ENCODE measurements around the gene PKMYT1. TPM values are rescaled to one million over a fixed set of nuclear protein-coding genes. Genes with fewer than 3 reads are reported as not detected.
A peak's percentile ranks its signal among the peaks of the same experiment; 100 is the strongest.

Gene PKMYT1
- total and polyA plus RNA-seq, 12 donors: 0.34 to 4.2 (median 0.71) TPM; not detected in 1

- Histone ChIP-seq H3K27ac (no peak overlapping the region), H3K4me1 (peaks cover 0 to 11% (median 9%) of the 10 kb centered on the region in 9 donors), H3K36me3 (peaks cover 0 to 53% (median 14%) of the 10 kb centered on the region in 9 donors), H3K9me3 (no peaks in the 10 kb centered on the region), H3K27me3 (no peaks in the 10 kb centered on the region), H3K4me3 (peak overlapping the region in 6 of 10 donors; percentile 22 to 33 (median 30))
- 6% methylated on average over 19 of the region's 19 CpGs for WGBS, 2 donors
- TF ChIP-seq CTCF (IDR thresholded peaks at IDR 0.05): peak; percentile 93 to 99 (median 95)
- intact Hi-C loops (cut with DNase I): loop anchor here in 3 of 10 donors (5.0 to 10.0 kb wide), 3 partner anchors 55 to 92 kb away; partner anchors contain the start of genes PKMYT1 (in 1 of the 3) and ZG16B (in 1 of the 3)
- peak; percentile 80 to 93 (median 89) for ATAC-seq
- peak; percentile 82 to 84 for DNase-seq
Observed at GRCh38 chr16:2927010-2927646, 53.1 kb downstream of the PKMYT1 start.

- peaks cover 0 to 11% (median 9%) of the 10 kb centered on the region in 9 donors for H3K4me1 ChIP-seq
- no peaks in the 10 kb centered on the region for H3K9me3 ChIP-seq
- intact Hi-C loops (cut with DNase I): loop anchor here in 3 of 10 donors (5.0 to 10.0 kb wide), 3 partner anchors 54 to 92 kb away; partner anchors contain the start of genes PKMYT1 (in 1 of the 3) and ZG16B (in 1 of the 3)
- DNase-seq (no peak), ATAC-seq (no peak)
- no peak for TF ChIP-seq CTCF (IDR thresholded peaks at IDR 0.05)
- H3K4me3 ChIP-seq: peak overlapping the region in 6 of 10 donors; percentile 22 to 33 (median 30)
- peaks cover 0 to 53% (median 14%) of the 10 kb centered on the region in 9 donors for H3K36me3 ChIP-seq
- no peak overlapping the region for H3K27ac ChIP-seq
- H3K27me3 ChIP-seq: no peaks in the 10 kb centered on the region
- WGBS, 2 donors: 77 to 78% methylated on average over 5 of the region's 5 CpGs
Observed at GRCh38 chr16:2926650-2926999, 53.6 kb downstream of the PKMYT1 start.

GRCh38 chr16:2925951-2926649 is 54.1 kb downstream of the PKMYT1 start:
- H3K4me1 ChIP-seq: peaks cover 0 to 11% (median 9%) of the 10 kb centered on the region in 9 donors
- WGBS, 2 donors: 75 to 80% methylated on average over 9 of the region's 9 CpGs
- no peaks in the 10 kb centered on the region for H3K27me3 ChIP-seq
- intact Hi-C loops (cut with DNase I): loop anchor here in 3 of 10 donors (5.0 to 10.0 kb wide), 3 partner anchors 54 to 91 kb away; partner anchors contain the start of genes PKMYT1 (in 1 of the 3) and ZG16B (in 1 of the 3)
- H3K36me3 ChIP-seq: peaks cover 0 to 53% (median 14%) of the 10 kb centered on the region in 9 donors
- TF ChIP-seq CTCF (IDR thresholded peaks at IDR 0.05): no peak
- no peak overlapping the region for H3K4me3 ChIP-seq
- ATAC-seq: no peak
- H3K9me3 ChIP-seq: no peaks in the 10 kb centered on the region
- H3K27ac ChIP-seq: no peak overlapping the region
- no peak for DNase-seq

All from heart right ventricle (tissue), 16 donors.